Measurements from ENCODE around the gene TMED1.

DNA sequence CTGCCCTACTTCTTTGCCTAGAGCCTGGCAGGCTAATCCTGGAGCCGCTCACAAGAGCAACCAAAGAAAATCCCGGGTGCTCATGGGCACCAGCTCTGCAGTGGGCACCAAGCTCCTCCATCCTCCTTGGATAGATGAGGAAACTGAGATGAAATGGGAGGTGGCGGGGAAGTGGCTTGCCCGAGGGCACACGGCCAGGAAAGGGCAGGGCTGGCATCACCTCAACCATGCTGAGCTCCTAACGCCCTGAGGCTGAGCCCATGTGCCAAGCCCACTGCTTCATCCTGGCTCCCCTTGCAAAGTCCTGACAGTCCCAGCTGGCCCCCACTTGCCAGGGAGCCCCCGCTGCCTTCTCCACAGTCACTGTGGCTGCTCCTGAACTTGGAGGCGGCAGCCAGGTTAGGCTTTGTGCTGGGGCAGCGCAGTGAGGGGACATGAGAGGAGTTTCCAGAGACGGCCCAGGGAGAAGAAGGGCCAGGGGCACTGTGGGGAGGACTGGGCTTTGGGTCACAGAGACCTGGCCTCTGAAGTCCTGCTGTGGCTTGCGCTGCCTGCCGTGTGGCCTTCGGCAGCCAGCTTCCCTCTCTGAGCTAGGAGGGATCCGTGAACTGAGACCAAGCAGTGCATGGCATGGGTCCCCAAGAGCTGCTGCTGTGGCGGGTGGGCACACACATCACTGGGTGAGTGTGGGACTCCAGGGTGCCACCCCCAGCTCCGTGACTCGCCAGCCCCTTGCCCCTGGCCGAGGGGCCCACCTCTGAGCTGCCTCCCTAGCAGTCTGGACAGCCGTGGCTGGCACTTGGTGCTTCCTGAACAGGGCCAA, 17.5 kb downstream of the TMED1 start:
- TF ChIP-seq, protein P1, sequence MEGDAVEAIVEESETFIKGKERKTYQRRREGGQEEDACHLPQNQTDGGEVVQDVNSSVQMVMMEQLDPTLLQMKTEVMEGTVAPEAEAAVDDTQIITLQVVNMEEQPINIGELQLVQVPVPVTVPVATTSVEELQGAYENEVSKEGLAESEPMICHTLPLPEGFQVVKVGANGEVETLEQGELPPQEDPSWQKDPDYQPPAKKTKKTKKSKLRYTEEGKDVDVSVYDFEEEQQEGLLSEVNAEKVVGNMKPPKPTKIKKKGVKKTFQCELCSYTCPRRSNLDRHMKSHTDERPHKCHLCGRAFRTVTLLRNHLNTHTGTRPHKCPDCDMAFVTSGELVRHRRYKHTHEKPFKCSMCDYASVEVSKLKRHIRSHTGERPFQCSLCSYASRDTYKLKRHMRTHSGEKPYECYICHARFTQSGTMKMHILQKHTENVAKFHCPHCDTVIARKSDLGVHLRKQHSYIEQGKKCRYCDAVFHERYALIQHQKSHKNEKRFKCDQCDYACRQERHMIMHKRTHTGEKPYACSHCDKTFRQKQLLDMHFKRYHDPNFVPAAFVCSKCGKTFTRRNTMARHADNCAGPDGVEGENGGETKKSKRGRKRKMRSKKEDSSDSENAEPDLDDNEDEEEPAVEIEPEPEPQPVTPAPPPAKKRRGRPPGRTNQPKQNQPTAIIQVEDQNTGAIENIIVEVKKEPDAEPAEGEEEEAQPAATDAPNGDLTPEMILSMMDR (IDR thresholded peaks at IDR 0.05), result no peak
- no peak for TF ChIP-seq POLR2A (IDR thresholded peaks at IDR 0.05)
